ENCODE measurements around the gene EVA1A.

The EVA1A gene

GRCh38 chr2:75589391-75590105 is 28.8 kb upstream of the EVA1A start:
- no peak for DNase-seq (ENCODE audit: low read depth in 1 of 2, low spot score in 1 of 2)

- DNase-seq (ENCODE audit: low read depth in 1 of 2, low spot score in 1 of 2): no peak
Measured at GRCh38 chr2:75587954-75588587, 27.3 kb upstream of the EVA1A start.

- DNase-seq (ENCODE audit: low read depth in 1 of 2, low spot score in 1 of 2): no peak
Measured at GRCh38 chr2:75586971-75587370, 26.2 kb upstream of the EVA1A start.

- DNase-seq (ENCODE audit: low read depth in 1 of 2, low spot score in 1 of 2): no peak
Measured at GRCh38 chr2:75582840-75583239, 22.1 kb upstream of the EVA1A start.

GRCh38 chr2:75580606-75581005 is 19.9 kb upstream of the EVA1A start:
- DNase-seq (ENCODE audit: low read depth in 1 of 2, low spot score in 1 of 2): no peak

GRCh38 chr2:75580156-75580555 is 19.4 kb upstream of the EVA1A start:
- no peak for DNase-seq (ENCODE audit: low read depth in 1 of 2, low spot score in 1 of 2)

GRCh38 chr2:75579186-75579585 is 18.4 kb upstream of the EVA1A start:
- no peak for DNase-seq (ENCODE audit: low read depth in 1 of 2, low spot score in 1 of 2)

GRCh38 chr2:75577280-75577679 is 16.5 kb upstream of the EVA1A start:
- no peak for DNase-seq (ENCODE audit: low read depth in 1 of 2, low spot score in 1 of 2)

- DNase-seq (ENCODE audit: low read depth in 1 of 2, low spot score in 1 of 2): no peak
Measured at GRCh38 chr2:75574106-75574505, 13.4 kb upstream of the EVA1A start.

GRCh38 chr2:75573145-75573878 is 12.6 kb upstream of the EVA1A start:
- no peak for DNase-seq (ENCODE audit: low read depth in 1 of 2, low spot score in 1 of 2)

GRCh38 chr2:75571730-75572430 is 11.1 kb upstream of the EVA1A start:
- DNase-seq (ENCODE audit: low read depth in 1 of 2, low spot score in 1 of 2): no peak

GRCh38 chr2:75570948-75571729 is 10.4 kb upstream of the EVA1A start:
- no peak for DNase-seq (ENCODE audit: low read depth in 1 of 2, low spot score in 1 of 2)

- no peak for DNase-seq (ENCODE audit: low read depth in 1 of 2, low spot score in 1 of 2)
Measured at GRCh38 chr2:75570024-75570947, 9.5 kb upstream of the EVA1A start.

GRCh38 chr2:75569546-75569945 is 8.8 kb upstream of the EVA1A start:
- no peak for DNase-seq (ENCODE audit: low read depth in 1 of 2, low spot score in 1 of 2)

GRCh38 chr2:75568174-75568573 is 7.4 kb upstream of the EVA1A start:
- DNase-seq (ENCODE audit: low read depth in 1 of 2, low spot score in 1 of 2): no peak

GRCh38 chr2:75565472-75566462 is 5.0 kb upstream of the EVA1A start:
- DNase-seq (ENCODE audit: low read depth in 1 of 2, low spot score in 1 of 2): no peak

- DNase-seq (ENCODE audit: low read depth in 1 of 2, low spot score in 1 of 2): no peak
Measured at GRCh38 chr2:75564713-75565359, 4.1 kb upstream of the EVA1A start.

GRCh38 chr2:75564026-75564688 is 3.4 kb upstream of the EVA1A start:
- no peak for DNase-seq (ENCODE audit: low read depth in 1 of 2, low spot score in 1 of 2)

All from activated T-helper 1 cell treated with anti-CD3 and anti-CD28 coated beads, Interleukin-2, amount 50 U/mL, for 16 hours (primary cell).